IPS-20b (cell line): ENCODE results near the gene TMPRSS15.

Experiments
- H3K27ac ChIP-seq: one replicate; pipeline ENCODE4 v1.5.1; 2013; ENCODE audit warnings: low read length
- H3K27me3 ChIP-seq: 2 replicates; pipeline ENCODE4 v1.6.1; 2013; ENCODE audit warnings: mild to moderate bottlenecking, low read length, inconsistent platforms; ENCODE audit not compliant: insufficient read depth
- H3K36me3 ChIP-seq: 2 replicates; pipeline ENCODE4 v1.6.1; 2013; ENCODE audit warnings: low read depth, mild to moderate bottlenecking, inconsistent platforms, low read length, moderate library complexity; ENCODE audit not compliant: insufficient read depth
- H3K4me1 ChIP-seq: 2 replicates; pipeline ENCODE4 v1.6.1; 2013; ENCODE audit warnings: mild to moderate bottlenecking, control low read depth, inconsistent platforms, low read length, moderate library complexity; ENCODE audit not compliant: insufficient read depth
- H3K4me3 ChIP-seq: 2 replicates; pipeline ENCODE4 v1.5.1; 2013; ENCODE audit warnings: mild to moderate bottlenecking, low read length, inconsistent platforms
- H3K9ac ChIP-seq: 2 replicates; pipeline ENCODE4 v1.6.1; 2013; ENCODE audit warnings: low read depth, mild to moderate bottlenecking, inconsistent platforms, low read length, moderate library complexity
- H3K9me3 ChIP-seq: 2 replicates; pipeline ENCODE4 v1.6.1; 2013; ENCODE audit warnings: mild to moderate bottlenecking, low read depth, low read length, inconsistent platforms; ENCODE audit not compliant: insufficient read depth

TMPRSS15 gene

GRCh38 chr21:18403735-18404450, at the start of gene TMPRSS15:
Gene TMPRSS15 (minus strand): TSS chr21:18403785. CDS start chr21:18403622, 163 bp downstream.
- Histone ChIP-seq H3K4me3 (no peak within 1 kb of the TSS), H3K4me1 (no peaks in the 10 kb centered on the region), H3K9ac (no peak within 1 kb of the TSS), H3K27me3 (no peaks in the 10 kb centered on the region), H3K36me3 (no peaks in the 10 kb centered on the region), H3K9me3 (peaks cover 8% of the 10 kb centered on the region; the same call in 1 of the 2 replicates), H3K27ac (no peak within 1 kb of the TSS)

- H3K27ac ChIP-seq = no peak overlapping the region
- H3K9me3 ChIP-seq = no peaks in the 10 kb centered on the region
- H3K9ac ChIP-seq = no peak overlapping the region
- no peaks in the 10 kb centered on the region for H3K4me1 ChIP-seq
- no peak overlapping the region for H3K4me3 ChIP-seq
- no peaks in the 10 kb centered on the region for H3K36me3 ChIP-seq
- no peaks in the 10 kb centered on the region for H3K27me3 ChIP-seq
These were observed 48.1 kb upstream of the TMPRSS15 start for GRCh38 chr21:18451670-18452069.

GRCh38 chr21:18449605-18450550, 46.3 kb upstream of the TMPRSS15 start:
- Histone ChIP-seq H3K9me3 (no peaks in the 10 kb centered on the region), H3K4me1 (no peaks in the 10 kb centered on the region), H3K36me3 (no peaks in the 10 kb centered on the region), H3K4me3 (no peak overlapping the region), H3K27me3 (no peaks in the 10 kb centered on the region), H3K9ac (no peak overlapping the region), H3K27ac (no peak overlapping the region)

GRCh38 chr21:18443701-18444100, 40.1 kb upstream of the TMPRSS15 start:
- no peak overlapping the region for H3K4me3 ChIP-seq
- H3K36me3 ChIP-seq = no peaks in the 10 kb centered on the region
- no peak overlapping the region for H3K9ac ChIP-seq
- H3K27me3 ChIP-seq = no peaks in the 10 kb centered on the region
- H3K27ac ChIP-seq = no peak overlapping the region
- no peaks in the 10 kb centered on the region for H3K9me3 ChIP-seq
- H3K4me1 ChIP-seq = no peaks in the 10 kb centered on the region

- H3K4me1 ChIP-seq = no peaks in the 10 kb centered on the region
- H3K9ac ChIP-seq = no peak overlapping the region
- H3K27me3 ChIP-seq = no peaks in the 10 kb centered on the region
- H3K4me3 ChIP-seq = no peak overlapping the region
- H3K9me3 ChIP-seq = no peaks in the 10 kb centered on the region
- H3K36me3 ChIP-seq = no peaks in the 10 kb centered on the region
- H3K27ac ChIP-seq = no peak overlapping the region
These were observed 39.5 kb upstream of the TMPRSS15 start for GRCh38 chr21:18443085-18443484.

- Histone ChIP-seq H3K27ac (no peak overlapping the region), H3K9me3 (peaks cover 4% of the 10 kb centered on the region; the same call in 1 of the 2 replicates), H3K36me3 (no peaks in the 10 kb centered on the region), H3K27me3 (no peaks in the 10 kb centered on the region), H3K4me3 (no peak overlapping the region), H3K9ac (no peak overlapping the region), H3K4me1 (no peaks in the 10 kb centered on the region)
These were observed 26.8 kb upstream of the TMPRSS15 start for GRCh38 chr21:18430341-18430740.

- no peak overlapping the region for H3K4me3 ChIP-seq
- H3K36me3 ChIP-seq = no peaks in the 10 kb centered on the region
- peaks cover 3% of the 10 kb centered on the region; the same call in 1 of the 2 replicates for H3K4me1 ChIP-seq
- H3K27me3 ChIP-seq = no peaks in the 10 kb centered on the region
- no peak overlapping the region for H3K27ac ChIP-seq
- peaks cover 4% of the 10 kb centered on the region; the same call in 1 of the 2 replicates for H3K9me3 ChIP-seq
- H3K9ac ChIP-seq = no peak overlapping the region
These were observed 20.7 kb upstream of the TMPRSS15 start for GRCh38 chr21:18424276-18424675.

- Histone ChIP-seq H3K4me1 (peaks cover 7% of the 10 kb centered on the region; the same call in 1 of the 2 replicates), H3K9ac (no peak overlapping the region), H3K27ac (no peak overlapping the region), H3K36me3 (no peaks in the 10 kb centered on the region), H3K4me3 (no peak overlapping the region), H3K27me3 (no peaks in the 10 kb centered on the region), H3K9me3 (no peaks in the 10 kb centered on the region)
These were observed 13.7 kb upstream of the TMPRSS15 start for GRCh38 chr21:18417141-18417790.

- H3K27ac ChIP-seq = no peak overlapping the region
- peak overlapping the region; percentile 46 for H3K4me3 ChIP-seq
- H3K36me3 ChIP-seq = no peaks in the 10 kb centered on the region
- H3K9ac ChIP-seq = peak overlapping the region; percentile 32; the same call in 1 of the 2 replicates
- no peaks in the 10 kb centered on the region for H3K9me3 ChIP-seq
- peaks cover 28% of the 10 kb centered on the region; the same call in 1 of the 2 replicates for H3K4me1 ChIP-seq
- no peaks in the 10 kb centered on the region for H3K27me3 ChIP-seq
These were observed 8.0 kb upstream of the TMPRSS15 start for GRCh38 chr21:18411565-18411964.

GRCh38 chr21:18409579-18409978, 6.0 kb upstream of the TMPRSS15 start:
- Histone ChIP-seq H3K4me1 (peaks cover 28% of the 10 kb centered on the region; the same call in 1 of the 2 replicates), H3K36me3 (no peaks in the 10 kb centered on the region), H3K27me3 (no peaks in the 10 kb centered on the region), H3K4me3 (no peak overlapping the region), H3K9me3 (no peaks in the 10 kb centered on the region), H3K9ac (no peak overlapping the region), H3K27ac (no peak overlapping the region)

GRCh38 chr21:18398843-18399242, 4.7 kb downstream of the TMPRSS15 start:
- Histone ChIP-seq H3K27me3 (no peaks in the 10 kb centered on the region), H3K4me1 (peaks cover 3% of the 10 kb centered on the region; the same call in 1 of the 2 replicates), H3K9ac (no peak overlapping the region), H3K4me3 (no peak overlapping the region), H3K27ac (no peak overlapping the region), H3K9me3 (peaks cover 8% of the 10 kb centered on the region; the same call in 1 of the 2 replicates), H3K36me3 (no peaks in the 10 kb centered on the region)
